OCI-LY3 (cell line): ENCODE data around the gene BMPR1B.

ENCODE experiments used
- CTCF ChIP-seq: fragments of 200-600, 300-600 bp; sonication (generic); IDR thresholded peaks from 2 replicates; pipeline ENCODE4 v1.5.1; 2014; ENCODE audit warnings: antibody characterized with exemption, low read length, low read depth
- EZH2phosphoT487 ChIP-seq: fragments of 200-600 bp; shearing (Covaris generic); IDR thresholded peaks from 2 replicates; pipeline ENCODE4 v1.6.1; 2018; ENCODE audit warnings: antibody characterized with exemption, mixed run types, low read depth

DNA sequence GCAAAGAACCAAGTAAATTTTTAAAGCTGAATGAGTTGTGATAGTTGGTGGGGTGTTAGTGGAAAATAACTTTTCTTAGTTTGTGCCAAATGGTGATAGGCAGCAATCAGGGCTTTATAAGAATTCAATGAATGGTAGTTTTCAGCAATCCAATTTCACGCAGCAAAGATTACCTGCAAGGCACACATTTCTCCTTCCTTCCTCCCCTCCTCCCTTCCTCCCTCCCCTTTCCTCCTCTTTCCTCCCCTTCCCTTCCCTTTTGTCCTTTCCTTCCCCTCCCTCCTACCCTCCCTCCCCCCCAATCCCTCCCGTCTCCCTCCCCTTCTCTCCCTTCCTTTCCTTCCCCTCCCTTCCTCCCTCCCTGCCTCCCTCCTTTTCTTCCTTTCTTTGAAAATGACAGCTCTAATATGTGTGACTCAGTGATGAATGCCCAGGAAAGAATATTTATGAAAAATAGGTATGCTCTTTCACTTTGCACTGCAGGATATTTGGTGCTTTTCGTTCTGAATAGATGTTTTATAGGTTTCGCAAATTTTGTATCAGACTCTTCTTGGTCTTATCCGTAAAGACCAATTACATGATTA lies 168.1 kb downstream of the BMPR1B start:
- TF ChIP-seq CTCF (no peak), EZH2phosphoT487 (no peak)
